ENCODE results near the gene DIP2B. TPM values are rescaled to one million over a fixed set of nuclear protein-coding genes. Genes with fewer than 3 reads are reported as not detected.

The DIP2B gene
- total RNA-seq, 1 donor from 2014 or later = 21.3 TPM

- DNase-seq (ENCODE audit: low spot score) = no peak
Measured at GRCh38 chr12:50571786-50572185, 67.0 kb downstream of the DIP2B start.

DNA sequence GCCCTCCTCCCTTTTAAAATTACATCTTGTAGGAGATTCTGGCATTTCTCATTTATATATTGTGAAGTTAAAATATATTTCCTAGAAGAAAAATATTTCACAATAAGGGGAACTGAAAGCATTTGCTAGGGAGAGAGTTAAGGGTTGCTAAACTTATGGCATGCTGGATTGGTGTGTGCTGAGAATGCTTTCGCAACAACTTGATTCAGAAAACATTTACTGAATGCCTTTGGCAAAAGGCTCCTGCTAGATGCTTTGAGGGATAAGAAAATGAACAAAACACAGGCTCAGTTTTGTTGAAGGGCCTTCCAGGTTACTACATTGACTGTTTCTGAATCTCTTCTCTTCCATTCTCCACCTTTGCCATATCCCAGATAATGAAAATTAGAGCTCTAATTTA is 67.5 kb downstream of the DIP2B start:
- no peak for DNase-seq (ENCODE audit: low spot score)

DNA sequence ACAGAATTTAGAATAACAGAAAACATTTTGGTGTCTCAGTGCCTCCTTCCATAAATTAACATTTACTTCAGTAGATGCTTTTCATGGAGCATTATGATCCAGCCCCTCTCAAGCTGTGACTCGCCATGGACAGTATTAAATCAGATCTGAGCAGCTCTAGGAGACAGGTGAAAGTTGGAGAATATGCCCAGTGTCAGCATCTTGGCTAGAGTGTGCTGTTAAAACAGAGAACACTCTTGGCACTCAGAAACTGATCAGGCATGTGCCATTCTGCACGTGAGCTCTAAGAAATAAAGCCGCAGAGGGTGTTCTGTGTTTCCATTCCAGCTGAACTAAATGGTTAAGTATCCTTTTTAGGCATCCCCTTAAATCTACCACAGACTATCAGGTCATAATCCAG is 68.0 kb downstream of the DIP2B start:
- no peak for DNase-seq (ENCODE audit: low spot score)

- DNase-seq (ENCODE audit: low spot score) = no peak
Measured at GRCh38 chr12:50573271-50573670, 68.5 kb downstream of the DIP2B start.

- DNase-seq (ENCODE audit: low spot score) = no peak
Measured at GRCh38 chr12:50574601-50575348, 70.0 kb downstream of the DIP2B start.

DNA sequence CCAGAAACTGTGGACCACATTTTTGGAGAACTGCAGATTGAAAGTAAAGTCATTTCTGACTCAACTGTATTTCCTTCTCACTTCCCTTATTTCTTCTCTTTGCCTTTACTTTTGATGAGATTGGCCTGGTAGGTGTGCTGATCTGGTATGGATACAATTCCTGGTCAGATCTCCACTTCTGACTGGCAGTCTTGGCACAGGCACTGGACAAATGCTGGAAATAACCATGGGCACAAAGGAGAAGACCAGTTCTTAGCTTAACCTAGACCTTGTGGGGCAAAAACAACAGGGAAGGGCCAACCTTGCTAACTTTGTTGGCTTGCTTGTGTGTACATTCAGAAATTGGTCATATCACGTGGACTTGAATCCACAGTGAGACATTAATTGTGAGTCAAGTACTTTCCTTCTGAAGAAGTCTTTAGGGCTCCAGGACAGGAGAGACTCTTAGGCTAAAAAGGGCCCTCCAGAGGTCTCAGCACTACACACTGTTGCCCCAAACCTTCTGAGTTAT is 75.0 kb downstream of the DIP2B start:
- DNase-seq (ENCODE audit: low spot score) = no peak

- no peak for DNase-seq (ENCODE audit: low spot score)
Measured at GRCh38 chr12:50580436-50580835, 75.7 kb downstream of the DIP2B start.

GRCh38 chr12:50581226-50582184 is 76.7 kb downstream of the DIP2B start:
- DNase-seq (ENCODE audit: low spot score) = no peak

DNA sequence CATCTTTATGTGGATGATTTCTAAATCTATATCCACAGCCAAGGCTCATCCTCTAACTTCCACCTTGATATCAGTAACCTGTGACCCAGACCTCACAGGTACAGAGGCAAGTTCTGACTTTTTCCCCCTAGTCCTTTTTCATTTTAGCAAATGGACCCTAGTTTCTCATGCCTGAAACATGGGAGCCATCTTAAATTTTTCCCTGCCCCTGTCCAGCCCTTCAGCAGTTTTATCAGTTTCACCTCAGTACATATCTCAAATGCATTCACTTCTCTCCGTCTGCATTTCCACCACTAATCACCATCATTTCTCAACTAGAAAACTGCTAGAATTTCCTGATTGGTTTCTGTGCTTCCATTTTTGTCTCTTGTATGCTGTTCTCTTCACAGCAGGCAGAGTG is 79.3 kb downstream of the DIP2B start:
- DNase-seq (ENCODE audit: low spot score) = no peak

DNA sequence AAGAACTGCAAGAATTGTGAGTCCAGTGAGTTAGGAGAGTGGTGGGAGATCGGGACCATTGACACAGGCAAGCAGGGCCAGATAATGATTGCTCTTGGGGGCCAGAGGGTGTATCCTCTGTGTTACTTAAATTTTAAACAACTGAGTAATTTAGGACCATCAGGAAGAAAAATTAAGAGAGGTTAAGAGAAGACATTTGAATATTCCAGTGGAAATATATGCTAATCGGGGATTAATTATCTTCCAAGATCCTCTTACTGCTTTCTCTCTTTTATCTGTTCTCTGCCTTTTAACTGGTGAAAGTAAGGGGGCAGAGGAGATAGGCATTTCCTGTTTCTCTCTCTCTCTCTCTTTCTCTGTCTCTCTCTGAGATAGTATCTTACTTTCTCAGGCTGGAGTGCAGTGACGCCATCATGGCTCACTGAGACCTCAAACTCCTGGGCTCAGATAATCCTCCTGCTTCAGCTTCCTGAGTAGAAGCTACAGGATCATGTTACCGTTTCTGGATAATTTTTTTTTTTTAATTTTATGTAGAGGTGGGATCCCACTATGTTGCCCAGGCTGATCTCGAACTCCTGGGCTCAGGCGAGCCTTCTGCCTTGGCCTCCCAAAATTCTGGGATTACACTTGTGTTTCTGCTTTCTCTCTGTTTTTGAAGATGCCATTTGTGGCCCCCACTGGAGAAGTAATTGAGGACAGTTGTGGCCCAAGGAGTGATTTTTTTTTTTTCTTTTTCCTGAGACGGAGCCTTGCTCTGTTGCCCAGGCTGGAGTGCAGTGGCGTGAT is 85.1 kb downstream of the DIP2B start:
- no peak for DNase-seq (ENCODE audit: low spot score)

DNA sequence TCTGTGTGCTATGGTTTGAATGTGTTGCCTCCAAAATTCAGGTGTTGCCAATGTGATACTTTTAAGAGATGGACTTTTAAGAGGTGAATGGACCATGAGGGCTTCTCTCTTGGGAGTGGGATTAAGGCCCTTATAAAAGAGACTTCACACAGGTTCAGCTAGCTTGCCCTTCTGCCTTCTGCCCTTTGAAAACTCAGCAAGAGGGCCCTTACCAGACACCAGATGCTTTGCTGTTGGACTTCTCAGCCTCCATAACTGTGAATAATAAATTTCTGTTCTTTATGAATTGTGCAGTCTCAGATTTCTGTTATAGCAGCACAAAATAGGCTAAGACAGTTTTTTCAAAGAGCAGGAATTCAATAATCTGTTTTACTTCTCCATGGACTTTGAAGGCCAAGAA is 86.1 kb downstream of the DIP2B start:
- no peak for DNase-seq (ENCODE audit: low spot score)

DNA sequence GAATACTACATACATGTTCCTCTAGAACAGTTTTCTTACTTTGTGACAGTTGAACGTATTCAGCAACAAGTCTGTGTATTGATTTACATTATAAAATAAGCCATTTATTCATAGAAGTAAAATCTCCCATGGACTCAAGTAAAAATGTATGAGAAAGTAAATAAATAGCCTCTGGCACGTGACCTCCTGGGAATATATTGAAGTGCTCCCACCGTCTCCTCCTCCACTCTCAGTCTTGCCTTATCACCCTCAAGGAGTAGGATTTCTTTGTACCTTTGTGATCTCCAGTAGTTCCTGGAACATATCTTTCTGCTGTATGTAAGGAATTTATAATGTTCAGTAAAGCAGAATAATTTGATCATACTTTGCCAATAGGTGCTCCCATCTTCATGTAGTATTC is 90.9 kb downstream of the DIP2B start:
- DNase-seq (ENCODE audit: low spot score) = no peak

- no peak for DNase-seq (ENCODE audit: low spot score)
Measured at GRCh38 chr12:50597200-50598195, 92.7 kb downstream of the DIP2B start.

- DNase-seq (ENCODE audit: low spot score) = no peak
Measured at GRCh38 chr12:50598321-50598862, 93.6 kb downstream of the DIP2B start.

DNA sequence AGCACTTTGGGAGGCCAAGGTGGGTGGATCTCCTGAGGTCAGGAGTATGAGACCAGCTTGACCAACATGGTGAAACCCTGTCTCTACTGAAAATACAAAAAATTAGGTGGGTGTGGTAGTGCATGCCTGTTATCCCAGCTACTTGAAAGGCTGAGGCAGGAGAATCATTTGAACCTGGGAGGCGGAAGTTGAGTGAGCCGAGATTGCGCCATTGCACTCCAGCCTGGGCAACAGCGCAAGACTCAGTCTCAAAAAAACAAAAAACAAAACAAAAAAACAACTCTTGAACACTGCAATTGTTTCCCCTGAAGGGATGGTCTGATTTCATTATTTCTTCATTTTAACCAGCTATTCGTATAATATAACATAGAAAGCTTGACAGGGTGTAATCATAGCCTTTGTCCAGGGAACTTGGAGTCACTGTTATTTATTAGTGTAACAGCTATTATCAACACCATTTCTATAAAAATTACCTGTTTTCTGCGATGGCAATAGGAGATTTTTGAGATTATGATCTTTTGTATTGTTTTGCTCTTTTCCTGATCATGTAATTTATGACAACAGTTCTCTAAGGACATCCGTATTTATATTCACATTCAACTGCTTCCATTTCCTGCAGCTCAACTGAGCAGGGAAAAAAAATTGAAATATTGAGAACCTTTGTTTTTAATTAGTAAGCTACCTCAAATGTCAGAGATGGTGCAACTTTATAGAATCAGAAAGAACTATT is 94.7 kb downstream of the DIP2B start:
- DNase-seq (ENCODE audit: low spot score) = no peak

DNA sequence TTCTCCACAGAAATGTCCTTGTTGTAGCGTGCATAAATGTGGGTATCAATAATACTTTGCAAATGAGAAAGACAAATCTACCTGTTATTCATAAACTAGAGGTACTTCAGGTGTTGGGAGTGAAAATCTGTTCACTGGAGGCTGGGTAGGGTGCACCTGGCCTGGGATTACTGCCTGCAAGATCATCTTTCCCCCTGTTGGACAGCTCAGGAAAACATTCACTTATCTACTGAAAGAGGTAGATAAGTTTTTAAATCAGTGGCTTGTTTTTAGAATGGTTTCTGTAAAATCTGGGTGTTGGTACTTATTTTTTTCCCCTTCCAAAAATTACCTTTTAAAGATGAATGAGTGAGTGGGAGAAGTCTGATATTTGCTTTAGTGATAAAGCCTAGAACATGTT is 95.6 kb downstream of the DIP2B start:
- DNase-seq (ENCODE audit: low spot score) = no peak

- no peak for DNase-seq (ENCODE audit: low spot score)
Measured at GRCh38 chr12:50603817-50604639, 99.2 kb downstream of the DIP2B start.

- DNase-seq (ENCODE audit: low spot score) = no peak
Measured at GRCh38 chr12:50604640-50604920, 99.8 kb downstream of the DIP2B start.
